HFF-Myc (cell line): Measurements from ENCODE around the gene EPHA2.

Experiments
- DNase-seq: peaks from one replicate; pipeline ENCODE4 v3.0.0-alpha.2; 2011; ENCODE audit warnings: low read depth; ENCODE audit errors: extremely low read depth
- H3K4me3 ChIP-seq: replicated peaks from 2 replicates; pipeline ENCODE4 v1.5.1; 2011; ENCODE audit warnings: low read depth, mild to moderate bottlenecking, control low read depth, low read length
- TF ChIP-seq, protein P1 (sequence below): IDR thresholded peaks from 2 replicates; pipeline ENCODE4 v1.5.1; 2012; ENCODE audit warnings: mild to moderate bottlenecking, low read depth, low read length, control low read depth; ENCODE audit errors: missing control alignments

Gene EPHA2

GRCh38 chr1:16117936-16118335 is 37.9 kb downstream of the EPHA2 start:
- H3K4me3 ChIP-seq = no peak overlapping the region
- TF ChIP-seq, protein P1, sequence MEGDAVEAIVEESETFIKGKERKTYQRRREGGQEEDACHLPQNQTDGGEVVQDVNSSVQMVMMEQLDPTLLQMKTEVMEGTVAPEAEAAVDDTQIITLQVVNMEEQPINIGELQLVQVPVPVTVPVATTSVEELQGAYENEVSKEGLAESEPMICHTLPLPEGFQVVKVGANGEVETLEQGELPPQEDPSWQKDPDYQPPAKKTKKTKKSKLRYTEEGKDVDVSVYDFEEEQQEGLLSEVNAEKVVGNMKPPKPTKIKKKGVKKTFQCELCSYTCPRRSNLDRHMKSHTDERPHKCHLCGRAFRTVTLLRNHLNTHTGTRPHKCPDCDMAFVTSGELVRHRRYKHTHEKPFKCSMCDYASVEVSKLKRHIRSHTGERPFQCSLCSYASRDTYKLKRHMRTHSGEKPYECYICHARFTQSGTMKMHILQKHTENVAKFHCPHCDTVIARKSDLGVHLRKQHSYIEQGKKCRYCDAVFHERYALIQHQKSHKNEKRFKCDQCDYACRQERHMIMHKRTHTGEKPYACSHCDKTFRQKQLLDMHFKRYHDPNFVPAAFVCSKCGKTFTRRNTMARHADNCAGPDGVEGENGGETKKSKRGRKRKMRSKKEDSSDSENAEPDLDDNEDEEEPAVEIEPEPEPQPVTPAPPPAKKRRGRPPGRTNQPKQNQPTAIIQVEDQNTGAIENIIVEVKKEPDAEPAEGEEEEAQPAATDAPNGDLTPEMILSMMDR = no peak
- no peak for DNase-seq

GRCh38 chr1:16117369-16117768 is 38.5 kb downstream of the EPHA2 start:
- DNase-seq = no peak
- H3K4me3 ChIP-seq = no peak overlapping the region
- TF ChIP-seq, protein P1 = no peak

- DNase-seq = no peak
- no peak overlapping the region for H3K4me3 ChIP-seq
Observed at GRCh38 chr1:16116625-16117024, 39.2 kb downstream of the EPHA2 start.

GRCh38 chr1:16116002-16116401 is 39.9 kb downstream of the EPHA2 start:
- H3K4me3 ChIP-seq = no peak overlapping the region
- TF ChIP-seq, protein P1 = no peak
- no peak for DNase-seq

More at GRCh38 chr1:16116625-16117024, 39.2 kb downstream of the EPHA2 start:
- TF ChIP-seq, protein P1 = no peak

DNA sequence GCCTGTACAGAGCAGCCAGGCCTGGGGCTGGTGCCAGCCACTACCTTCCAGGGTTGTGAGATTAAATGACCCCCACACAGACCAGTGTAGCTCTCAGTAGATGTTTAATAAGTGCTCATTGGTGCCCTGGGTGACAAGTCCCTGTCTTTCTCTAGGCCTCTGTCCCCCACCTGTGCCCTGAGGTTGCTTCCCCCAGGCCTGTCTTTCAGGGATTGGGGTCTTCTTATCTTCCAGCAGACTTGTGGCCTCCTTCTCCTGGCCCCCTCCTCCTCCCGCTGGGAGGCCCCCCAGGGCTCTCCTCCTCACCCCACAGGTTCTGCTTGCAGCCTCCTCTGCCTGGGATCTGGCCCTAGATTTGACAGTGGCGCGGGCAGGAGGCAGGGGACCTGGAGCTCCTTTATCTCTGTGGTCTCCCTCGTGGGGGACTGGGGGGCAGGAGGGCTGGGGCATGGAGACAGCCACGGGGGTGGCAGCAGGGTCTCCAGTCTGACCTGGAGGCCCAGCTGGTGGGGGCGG is 40.3 kb downstream of the EPHA2 start:
- TF ChIP-seq, protein P1 = no peak
- no peak for DNase-seq
- H3K4me3 ChIP-seq = no peak overlapping the region

DNA sequence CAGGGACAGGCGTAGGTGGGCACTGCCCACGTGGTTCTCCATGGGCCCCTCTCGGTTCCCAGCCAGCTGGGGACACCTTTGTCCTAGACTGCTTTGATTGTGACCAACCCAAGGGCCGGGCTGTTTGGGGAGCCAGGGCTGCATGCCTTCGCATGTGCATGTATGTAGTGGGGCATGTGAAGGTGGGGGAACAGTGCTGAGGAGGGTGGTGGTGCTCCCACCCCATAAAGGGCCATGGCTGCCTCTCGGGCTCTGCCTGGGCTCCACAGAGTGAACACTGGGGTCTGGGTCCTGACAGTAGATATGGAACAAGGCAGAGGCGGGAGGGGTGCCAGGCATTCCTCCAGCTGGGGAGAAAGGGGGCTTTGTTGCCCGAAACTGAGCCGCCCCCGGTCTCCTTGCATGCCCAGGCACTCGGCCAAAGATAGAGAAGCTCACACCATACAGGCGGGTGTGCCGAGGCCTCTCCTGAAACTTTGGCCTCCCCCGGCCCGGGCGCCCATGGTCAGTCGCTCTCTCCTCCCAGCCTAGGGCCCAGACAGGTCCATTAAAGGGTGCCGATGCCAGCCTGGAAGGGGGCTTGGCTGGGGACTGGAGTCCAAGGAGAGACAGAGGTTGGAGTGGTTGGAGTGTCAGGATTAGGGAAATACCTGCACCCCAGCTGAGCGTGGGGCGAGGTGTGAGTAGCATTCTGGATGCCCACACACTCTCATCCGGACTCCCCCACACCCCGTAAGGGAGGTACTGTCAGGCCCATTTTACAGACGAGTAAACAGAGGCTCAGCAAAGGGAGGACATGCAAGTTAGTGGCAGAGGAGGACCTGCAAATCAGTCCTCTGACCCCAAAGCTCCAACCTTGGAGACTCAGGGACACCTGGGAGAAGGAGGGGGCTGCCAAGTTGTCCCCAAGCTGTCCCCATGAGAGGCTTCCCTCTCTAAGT is 41.1 kb downstream of the EPHA2 start:
- no peak for DNase-seq
- TF ChIP-seq, protein P1 = no peak
- H3K4me3 ChIP-seq = no peak overlapping the region
